IPS DF 6.9 (cell line): ENCODE results near the gene TBX6.

ENCODE experiments used
- DNase-seq: peaks from one replicate; pipeline ENCODE4 v3.0.0-alpha.2; 2013; ENCODE audit warnings: low read depth, low spot score
- H3K27ac ChIP-seq: one replicate; pipeline ENCODE4 v1.5.1; 2013; ENCODE audit warnings: low read length, control low read depth
- H3K27me3 ChIP-seq: 2 replicates; pipeline ENCODE4 v1.6.1; 2013; ENCODE audit warnings: mild to moderate bottlenecking, low read length; ENCODE audit not compliant: control insufficient read depth, insufficient read depth
- H3K36me3 ChIP-seq: 2 replicates; pipeline ENCODE4 v1.6.1; 2013; ENCODE audit warnings: low read length; ENCODE audit not compliant: control insufficient read depth, insufficient read depth
- H3K4me1 ChIP-seq: 2 replicates; pipeline ENCODE4 v1.6.1; 2013; ENCODE audit warnings: low read length; ENCODE audit not compliant: control insufficient read depth, insufficient read depth
- H3K4me3 ChIP-seq: 2 replicates; pipeline ENCODE4 v1.5.1; 2013; ENCODE audit warnings: mild to moderate bottlenecking, low read length
- H3K9me3 ChIP-seq: 2 replicates; pipeline ENCODE4 v1.6.1; 2013; ENCODE audit warnings: low read length, inconsistent platforms; ENCODE audit not compliant: control insufficient read depth, insufficient read depth
- WGBS: extraction: QIAGEN DNeasy Blood & Tissue Kit; methylation state at CpG from one replicate; pipeline ENCODE4 v1.1.7; 2013; ENCODE audit warnings: mixed read lengths, missing lambda C conversion rate; ENCODE audit not compliant: insufficient read length, insufficient coverage; 5-methylcytosine and 5-hydroxymethylcytosine counted together

TBX6 gene

DNA sequence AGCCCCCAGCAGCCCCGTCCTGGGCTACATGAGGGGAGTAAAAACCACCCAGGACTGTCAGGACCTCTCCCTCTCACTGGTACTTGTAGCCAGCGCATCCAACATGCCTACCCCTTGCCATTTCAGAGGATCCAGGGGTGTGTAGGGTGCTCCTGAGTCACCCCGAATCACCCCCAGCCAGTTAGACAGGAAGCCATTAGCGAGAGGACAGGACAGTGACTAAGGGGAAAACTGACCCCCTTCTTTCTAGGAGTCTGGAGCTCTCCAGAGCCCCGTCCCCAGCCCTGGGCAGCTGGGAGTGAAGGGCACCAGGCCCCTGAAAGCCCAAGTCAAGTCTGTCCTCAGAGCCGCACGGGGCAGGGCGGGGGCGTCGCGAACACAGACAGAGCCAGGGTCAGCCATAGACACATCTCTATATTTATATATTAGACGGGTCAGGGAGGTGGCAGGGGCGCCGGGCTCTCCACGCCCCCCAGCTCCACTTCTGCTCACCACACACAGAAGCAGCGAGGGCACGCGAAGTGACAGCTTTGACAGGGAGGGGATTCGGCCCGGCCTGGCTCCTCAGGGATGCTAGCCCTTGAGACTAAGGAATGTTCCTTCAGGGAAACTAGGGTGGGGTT is 22.1 kb upstream of the TBX6 start:
- Histone ChIP-seq H3K27me3 (no peaks in the 10 kb centered on the region), H3K4me3 (no peak overlapping the region), H3K4me1 (no peaks in the 10 kb centered on the region; the same call in 1 of the 2 replicates), H3K9me3 (no peaks in the 10 kb centered on the region), H3K36me3 (peaks cover 4% of the 10 kb centered on the region; the same call in 1 of the 2 replicates), H3K27ac (no peak overlapping the region)
- WGBS, result no CpG with 5 or more reads among the region's 20 CpGs
- no peak for DNase-seq

DNA sequence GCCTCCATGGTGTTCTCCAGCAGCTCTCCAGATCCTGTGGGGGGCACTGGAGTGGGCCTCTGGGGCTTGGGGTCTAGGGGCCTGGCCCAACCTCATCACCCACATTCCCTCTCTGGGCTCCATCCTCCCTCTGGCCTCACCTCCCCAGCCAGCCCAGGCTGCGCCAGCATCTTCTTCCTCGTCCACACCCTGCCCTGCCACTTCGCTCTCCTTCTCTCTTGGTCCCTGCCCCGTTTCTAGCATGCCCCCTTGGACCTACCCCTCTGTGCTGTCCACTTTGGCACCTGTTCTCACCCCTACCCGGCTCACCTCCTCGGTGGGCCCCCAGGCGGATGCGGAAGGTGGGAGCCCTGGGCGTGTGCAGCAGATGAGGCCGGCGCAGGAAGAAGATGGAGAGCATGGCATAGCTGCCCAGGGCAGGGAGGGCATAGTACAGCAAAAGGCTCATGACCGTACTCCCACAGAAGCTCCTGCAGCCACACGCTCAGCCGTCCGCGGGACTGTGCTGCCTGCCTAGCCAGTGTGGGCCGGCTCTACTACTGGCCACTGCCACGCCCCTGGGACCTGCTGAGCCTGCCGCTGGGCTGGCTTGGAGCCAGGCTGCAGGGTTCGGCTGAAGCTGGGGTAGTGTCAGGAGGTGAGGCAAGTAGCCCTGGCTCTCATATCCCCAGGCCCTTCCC is 21.4 kb upstream of the TBX6 start, which contains the start of gene GDPD3:
TSS of gene GDPD3 (minus strand) at position 507 of the 680 bp plus-strand sequence. CDS start at position 448, 59 bp downstream.
- Histone ChIP-seq H3K27me3 (no peaks in the 10 kb centered on the region), H3K36me3 (peaks cover 4% of the 10 kb centered on the region; the same call in 1 of the 2 replicates), H3K4me3 (no peak within 1 kb of the TSS), H3K4me1 (no peaks in the 10 kb centered on the region; the same call in 1 of the 2 replicates), H3K9me3 (no peaks in the 10 kb centered on the region), H3K27ac (no peak within 1 kb of the TSS)
- WGBS, result no CpG with 5 or more reads among the region's 20 CpGs
- DNase-seq, result no peak

DNA sequence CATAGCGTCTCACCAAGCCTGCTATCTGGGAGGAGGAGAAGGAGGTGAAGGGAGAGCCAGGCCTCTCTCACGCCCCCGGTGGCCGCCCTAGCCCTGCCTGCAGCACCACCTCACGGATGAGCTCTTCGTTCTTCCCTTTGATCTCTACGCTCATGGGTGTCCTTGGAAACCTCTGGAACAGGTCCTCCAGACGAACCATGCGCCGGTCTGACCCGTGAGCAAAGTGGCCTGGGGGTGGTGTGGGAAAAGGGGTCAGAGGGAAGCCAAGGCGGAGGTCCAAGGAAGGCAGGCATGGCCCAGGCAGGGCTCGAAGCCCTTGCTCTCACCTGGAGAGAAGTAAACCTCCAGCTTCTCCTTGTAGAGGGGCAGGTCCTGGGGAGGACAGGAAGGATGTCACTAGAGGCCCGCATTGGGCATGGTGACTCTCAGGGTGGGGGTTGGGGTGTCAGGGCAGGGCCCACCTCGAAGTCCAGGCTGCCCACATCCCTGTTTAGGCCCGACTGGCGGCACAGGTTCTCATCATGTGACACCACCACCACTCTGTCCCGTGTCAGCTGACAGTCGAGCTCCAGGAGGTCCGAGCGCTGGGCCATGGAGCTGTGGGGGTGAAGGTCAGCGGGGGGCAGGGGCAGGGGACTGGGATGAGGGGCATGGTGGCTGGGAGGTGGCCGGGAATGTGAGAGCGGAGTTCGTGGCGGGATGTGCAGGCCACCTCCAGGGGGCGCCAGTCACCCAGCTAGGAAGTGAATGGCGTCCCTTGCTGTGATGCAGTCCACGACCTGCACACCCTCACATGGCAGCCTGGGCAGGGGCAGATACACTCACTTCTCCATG is 20.7 kb upstream of the TBX6 start:
- Histone ChIP-seq H3K4me1 (no peaks in the 10 kb centered on the region; the same call in 1 of the 2 replicates), H3K27me3 (no peaks in the 10 kb centered on the region), H3K4me3 (no peak overlapping the region), H3K9me3 (no peaks in the 10 kb centered on the region), H3K36me3 (no peaks in the 10 kb centered on the region; the same call in 1 of the 2 replicates), H3K27ac (no peak overlapping the region)
- WGBS, result no CpG with 5 or more reads among the region's 29 CpGs
- no peak for DNase-seq

DNA sequence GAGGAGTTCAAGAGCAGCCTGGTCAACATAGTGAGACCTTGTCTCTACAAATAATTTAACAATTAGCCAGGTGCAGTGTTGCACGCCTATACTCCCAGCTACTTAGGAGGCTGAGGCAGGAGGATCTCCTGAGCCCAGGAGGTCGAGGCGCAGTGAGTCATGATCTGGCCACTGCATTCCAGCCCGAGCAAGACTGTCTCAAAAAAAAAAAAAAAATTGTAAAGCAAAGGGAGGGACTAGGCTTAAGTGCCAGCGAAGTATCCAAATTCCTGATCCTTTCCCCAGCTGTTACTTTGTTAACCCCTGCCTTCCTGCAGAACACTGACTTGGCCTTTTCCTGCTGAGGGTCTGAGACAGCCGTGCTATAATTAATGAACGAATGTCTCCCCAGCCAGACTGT is 18.9 kb upstream of the TBX6 start:
- Histone ChIP-seq H3K27ac (no peak overlapping the region), H3K4me1 (no peaks in the 10 kb centered on the region; the same call in 1 of the 2 replicates), H3K36me3 (no peaks in the 10 kb centered on the region; the same call in 1 of the 2 replicates), H3K27me3 (no peaks in the 10 kb centered on the region), H3K9me3 (no peaks in the 10 kb centered on the region), H3K4me3 (no peak overlapping the region)
- WGBS, result no CpG with 5 or more reads among the region's 7 CpGs
- no peak for DNase-seq

DNA sequence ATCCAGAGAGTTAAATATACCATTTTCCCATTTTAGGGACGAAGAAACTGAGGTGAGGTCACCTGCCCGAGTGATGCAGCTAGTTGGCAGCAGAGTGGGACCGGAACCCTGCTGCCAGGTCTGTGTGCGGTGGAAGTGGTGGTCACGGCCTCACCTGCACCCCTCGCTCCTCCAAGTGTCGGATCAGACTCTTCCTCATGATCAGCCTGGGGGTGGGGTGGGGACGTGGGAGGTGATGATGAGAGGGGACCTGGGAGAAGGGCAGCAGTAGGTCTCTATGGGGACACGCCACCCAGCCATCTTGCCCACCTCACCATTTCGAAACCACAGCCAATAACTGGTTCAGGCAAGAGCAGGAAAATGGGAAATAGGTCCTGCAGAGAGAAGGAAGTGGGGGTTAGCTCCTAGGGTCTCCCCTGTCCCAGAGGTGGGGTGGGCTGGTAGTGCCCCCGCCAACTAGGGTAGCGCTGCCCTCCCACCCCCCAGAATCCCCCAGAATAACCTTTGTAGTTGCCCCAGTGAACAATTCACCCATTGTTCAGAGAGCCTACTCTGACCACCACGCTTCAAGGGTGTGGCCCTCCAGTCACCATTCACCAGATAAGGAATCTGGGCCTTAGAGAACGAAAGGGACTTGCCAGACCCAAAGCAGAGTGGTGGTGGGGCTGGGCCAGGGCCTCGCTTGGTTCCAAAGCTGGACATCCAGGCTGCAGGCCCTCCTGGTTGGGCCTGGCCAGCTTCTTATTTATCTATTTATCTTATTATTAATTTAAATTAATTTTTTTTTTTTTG is 16.5 kb upstream of the TBX6 start:
- Histone ChIP-seq H3K27me3 (no peaks in the 10 kb centered on the region), H3K27ac (no peak overlapping the region), H3K9me3 (no peaks in the 10 kb centered on the region), H3K4me3 (no peak overlapping the region), H3K36me3 (no peaks in the 10 kb centered on the region; the same call in 1 of the 2 replicates), H3K4me1 (no peaks in the 10 kb centered on the region; the same call in 1 of the 2 replicates)
- no CpG with 5 or more reads among the region's 15 CpGs for WGBS
- DNase-seq, result no peak

DNA sequence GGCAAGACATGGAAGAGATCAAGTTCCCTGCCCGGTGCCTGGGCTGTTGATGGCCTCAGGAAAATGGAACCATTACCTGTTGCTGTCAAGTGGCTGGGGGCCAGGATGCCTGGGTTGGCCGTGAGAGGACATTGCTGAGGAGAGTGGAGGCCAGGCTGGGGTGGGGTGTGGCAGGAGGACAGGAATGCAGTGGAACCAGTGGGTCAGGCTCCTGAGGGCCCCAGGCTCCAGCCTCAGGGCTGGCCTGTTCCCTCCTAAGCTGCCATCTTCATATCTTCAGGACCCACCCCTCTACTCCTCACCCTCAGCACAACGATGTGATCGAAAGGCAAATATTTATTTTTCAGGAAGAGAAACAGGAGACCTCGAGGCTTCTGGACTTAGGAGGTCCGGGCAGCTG is 12.8 kb upstream of the TBX6 start:
- Histone ChIP-seq H3K9me3 (no peaks in the 10 kb centered on the region), H3K4me3 (no peak overlapping the region), H3K4me1 (no peaks in the 10 kb centered on the region), H3K27ac (no peak overlapping the region), H3K27me3 (no peaks in the 10 kb centered on the region), H3K36me3 (no peaks in the 10 kb centered on the region)
- no CpG with 5 or more reads among the region's 6 CpGs for WGBS
- DNase-seq, result no peak

DNA sequence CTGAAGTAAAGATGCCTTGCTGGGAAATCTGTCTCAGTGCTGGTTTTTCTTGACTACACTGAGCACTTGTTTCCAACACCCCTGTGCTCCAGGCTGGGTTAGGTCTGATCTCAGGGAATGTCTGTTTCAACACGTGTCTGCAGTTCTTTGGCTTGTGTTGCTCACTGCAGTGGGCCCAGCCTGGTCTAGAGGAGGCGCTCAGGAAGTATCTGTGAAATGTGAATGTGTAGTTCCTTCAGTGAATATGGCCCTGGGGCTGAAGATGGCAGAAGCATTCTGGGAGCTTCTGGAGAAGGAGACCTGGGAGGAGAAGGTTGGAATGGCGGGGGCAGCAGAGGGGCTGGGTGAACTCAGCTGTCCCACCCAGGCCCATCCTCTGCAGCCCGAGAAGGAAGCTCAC is 12.4 kb upstream of the TBX6 start:
- H3K4me3 ChIP-seq, result no peak overlapping the region
- WGBS, result no CpG with 5 or more reads among the region's 4 CpGs
- H3K36me3 ChIP-seq, result no peaks in the 10 kb centered on the region
- H3K4me1 ChIP-seq, result no peaks in the 10 kb centered on the region
- H3K27ac ChIP-seq, result no peak overlapping the region
- H3K9me3 ChIP-seq, result no peaks in the 10 kb centered on the region
- DNase-seq, result no peak
- no peaks in the 10 kb centered on the region for H3K27me3 ChIP-seq

DNA sequence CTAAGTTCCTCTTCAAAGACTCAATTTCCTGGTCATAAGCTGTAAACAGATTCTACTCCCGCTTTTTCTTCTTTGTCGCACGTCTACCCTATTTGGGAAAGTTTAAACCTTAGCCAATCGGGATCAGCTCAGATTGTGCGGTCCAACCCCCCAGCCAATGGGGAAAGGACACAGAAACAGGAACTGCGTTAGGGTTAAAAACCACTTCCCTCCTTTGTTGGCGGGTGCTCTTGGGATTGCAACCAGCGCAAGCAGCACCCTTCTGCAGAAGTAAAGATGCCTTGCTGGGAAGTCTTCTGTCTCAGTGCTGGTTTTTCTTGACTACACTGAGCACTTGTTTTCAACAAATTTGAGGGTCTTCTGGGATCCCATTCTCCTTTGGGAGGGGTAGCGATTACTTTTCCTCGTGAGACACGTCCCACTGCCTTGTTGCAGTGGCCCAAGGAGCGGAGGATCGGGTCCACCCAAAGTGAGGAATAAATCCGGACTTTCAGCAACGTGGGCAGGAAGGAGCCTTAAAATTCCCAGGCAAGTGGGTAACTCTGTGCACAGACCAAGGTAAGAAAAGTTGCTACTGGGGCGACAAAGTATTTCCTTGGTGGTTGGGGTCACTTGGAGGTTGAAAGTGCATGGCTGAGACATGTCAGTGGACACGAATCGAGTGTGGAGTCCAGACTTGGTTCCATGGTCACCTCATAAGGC is 5.3 kb upstream of the TBX6 start:
- Histone ChIP-seq H3K36me3 (no peaks in the 10 kb centered on the region), H3K4me1 (no peaks in the 10 kb centered on the region; the same call in 1 of the 2 replicates), H3K4me3 (no peak overlapping the region), H3K9me3 (peaks cover 3% of the 10 kb centered on the region; the same call in 1 of the 2 replicates), H3K27ac (no peak overlapping the region), H3K27me3 (no peaks in the 10 kb centered on the region)
- DNase-seq, result no peak
- WGBS, result no CpG with 5 or more reads among the region's 18 CpGs

DNA sequence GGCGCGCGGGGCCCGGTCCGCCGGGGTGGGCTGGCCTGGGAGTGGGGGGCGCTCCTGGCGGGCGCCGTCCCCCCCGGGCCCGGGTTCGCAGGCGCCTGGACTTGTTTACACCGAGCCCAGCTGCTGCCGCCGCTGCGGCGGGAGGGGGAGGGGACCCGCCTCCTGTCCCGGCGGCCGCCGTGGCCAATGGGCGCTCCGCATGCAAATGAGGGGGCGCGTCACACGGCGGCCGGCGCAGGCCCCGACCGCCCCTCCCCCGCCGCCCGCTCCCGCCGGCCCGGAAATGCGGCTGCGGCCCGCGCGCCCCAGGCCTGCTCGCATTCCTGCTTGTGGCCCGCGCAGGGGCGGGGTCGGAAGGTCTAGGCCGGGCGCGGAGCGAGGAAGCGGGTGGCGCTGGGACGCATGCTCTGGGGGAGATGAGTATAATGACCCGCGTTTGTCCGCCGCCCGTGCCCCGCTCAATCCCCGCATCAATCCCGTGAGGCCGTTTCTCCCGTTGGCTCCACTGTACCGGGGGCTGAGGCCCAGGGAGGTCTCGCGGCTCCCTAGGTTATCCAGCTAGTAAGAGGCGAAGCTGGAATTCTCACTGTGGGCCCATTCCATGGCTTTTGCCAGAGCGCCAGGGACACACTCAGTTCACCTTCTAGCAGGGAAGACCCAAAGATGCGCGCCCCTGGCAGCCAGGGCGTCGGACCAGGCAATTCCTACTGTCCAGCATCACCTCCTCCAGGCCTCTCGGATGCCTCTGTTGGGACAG is 4.6 kb upstream of the TBX6 start, which contains the start of gene YPEL3:
TSS of gene YPEL3 (minus strand) at position 109 of the 757 bp plus-strand sequence. CDS start 731 bp downstream, outside the sequence.
- H3K4me3 ChIP-seq, result peak within 1 kb of the TSS; percentile 40; the same call in 1 of the 2 replicates

More for the DNA sequence above, 4.6 kb upstream of the TBX6 start, which contains the start of gene YPEL3:
- Histone ChIP-seq H3K9me3 (peaks cover 3% of the 10 kb centered on the region; the same call in 1 of the 2 replicates), H3K4me1 (no peaks in the 10 kb centered on the region; the same call in 1 of the 2 replicates), H3K36me3 (no peaks in the 10 kb centered on the region), H3K27me3 (no peaks in the 10 kb centered on the region), H3K27ac (no peak within 1 kb of the TSS)
- WGBS, result no CpG with 5 or more reads among the region's 77 CpGs
- DNase-seq, result no peak
